Measurements from ENCODE around the gene OTUD7B.

OTUD7B gene

DNA sequence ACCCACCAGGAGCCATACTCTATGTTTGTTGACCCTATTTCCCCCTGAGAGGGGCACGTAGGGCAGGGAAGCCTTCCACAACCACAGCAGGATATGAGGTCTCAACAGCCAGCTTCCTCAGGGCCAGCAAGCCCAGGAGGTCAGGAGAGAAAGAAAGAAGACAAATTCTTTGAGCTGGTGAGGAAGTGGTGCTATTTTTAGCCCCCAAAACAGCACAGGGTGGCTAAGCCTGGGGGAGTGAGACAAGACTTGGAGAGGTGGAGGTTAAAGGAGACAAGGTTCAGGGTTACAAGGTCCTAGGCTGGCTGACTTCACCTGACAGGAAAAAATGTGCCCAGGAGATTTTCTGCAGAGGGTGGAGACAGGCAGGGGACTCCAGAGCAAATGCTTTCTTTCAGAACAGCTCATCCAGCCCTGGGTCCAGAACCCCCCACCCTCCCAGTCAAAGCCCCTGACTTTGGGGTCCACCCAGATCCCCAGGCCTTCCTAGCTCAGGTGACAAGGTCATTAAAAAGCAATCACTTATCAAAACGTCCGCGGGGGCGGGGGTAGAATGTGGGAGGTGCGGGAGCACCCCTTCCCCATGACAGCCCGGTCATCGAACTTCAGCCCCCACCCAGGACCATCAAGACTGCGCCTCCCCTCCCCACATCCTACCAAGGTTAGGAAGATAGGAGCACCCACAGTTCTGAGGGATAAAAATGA, 94.2 kb downstream of the OTUD7B start:
- no peak for DNase-seq (ENCODE audit: low spot score)

DNA sequence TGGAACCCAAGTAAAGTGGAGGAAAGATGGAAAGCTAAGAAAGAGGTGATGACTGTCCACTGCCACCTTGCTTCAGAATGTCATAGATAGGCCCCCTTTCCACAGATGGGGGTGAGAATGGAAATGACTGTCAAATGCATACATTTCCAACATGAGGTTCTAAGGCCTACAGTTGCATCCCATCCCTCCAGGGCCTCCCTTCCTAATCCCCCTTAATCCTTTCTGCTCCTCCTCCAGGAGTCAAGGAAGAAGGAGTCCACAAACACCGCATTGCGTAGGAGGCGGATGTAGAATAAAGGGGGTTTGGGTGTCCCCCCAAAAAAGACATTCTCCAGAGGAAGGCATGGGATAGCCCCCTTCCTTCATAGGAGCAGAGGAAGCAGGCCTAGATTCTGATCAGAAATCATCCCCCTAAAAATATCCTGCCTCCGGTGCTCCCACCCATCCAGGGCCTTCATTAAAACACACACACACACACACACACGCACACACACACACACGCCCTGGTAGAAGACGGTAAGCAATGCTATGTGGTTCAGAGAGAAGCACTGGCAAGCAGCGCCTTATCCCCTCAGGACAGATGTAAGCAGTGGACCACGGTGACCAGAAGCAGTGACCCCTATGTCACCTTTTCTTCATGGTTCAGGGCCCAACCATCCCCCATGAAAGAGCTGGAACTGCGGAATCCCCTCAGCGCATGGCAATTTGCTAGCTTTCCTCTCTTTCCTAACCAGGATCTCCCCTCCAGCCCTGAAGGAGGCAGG, 94.9 kb downstream of the OTUD7B start:
- no peak for DNase-seq (ENCODE audit: low spot score)

DNA sequence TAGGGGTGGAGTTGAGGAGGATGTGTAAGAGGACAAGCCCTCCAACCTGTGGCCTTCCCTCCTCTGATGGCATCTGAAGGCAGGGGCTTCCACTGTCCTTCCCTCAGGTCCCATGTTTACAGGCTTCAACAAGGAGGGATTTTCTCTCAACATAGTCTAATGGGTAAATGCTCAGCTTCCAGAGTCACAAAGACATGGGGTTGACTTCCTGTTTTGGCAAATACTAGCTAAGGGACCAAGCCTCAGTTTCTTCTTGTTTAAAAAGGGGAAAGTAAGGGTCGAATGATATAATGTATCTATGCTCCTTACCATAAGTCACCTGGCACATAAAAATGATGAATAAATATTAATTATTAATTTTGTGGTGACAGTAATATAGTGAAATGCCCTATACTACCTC, 96.0 kb downstream of the OTUD7B start:
- no peak for DNase-seq (ENCODE audit: low spot score)

DNA sequence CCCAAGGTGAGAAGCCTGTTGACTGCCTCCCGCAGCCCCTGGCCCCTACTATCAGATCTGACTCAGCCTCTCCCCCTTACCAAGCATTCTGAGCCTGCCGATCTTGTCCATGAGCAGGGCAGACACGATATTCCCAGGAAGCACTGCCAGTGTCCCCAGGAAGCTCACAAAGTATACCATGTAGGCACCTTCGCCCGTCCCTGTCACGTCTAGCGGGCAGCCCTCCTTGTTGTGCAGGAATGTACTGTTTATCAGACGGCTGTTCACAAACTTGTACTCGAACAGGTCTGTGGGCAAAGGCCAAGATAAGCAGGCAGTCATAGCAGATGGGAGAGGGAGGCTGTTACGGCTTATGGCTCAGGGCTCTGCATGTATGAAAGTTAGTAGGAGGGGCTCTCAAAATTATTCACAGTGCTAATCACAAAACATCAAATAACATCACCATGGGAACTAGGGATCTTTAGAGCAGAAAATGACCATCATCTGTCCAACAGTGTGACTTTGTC, 103.9 kb downstream of the OTUD7B start:
- DNase-seq (ENCODE audit: low spot score): no peak

DNA sequence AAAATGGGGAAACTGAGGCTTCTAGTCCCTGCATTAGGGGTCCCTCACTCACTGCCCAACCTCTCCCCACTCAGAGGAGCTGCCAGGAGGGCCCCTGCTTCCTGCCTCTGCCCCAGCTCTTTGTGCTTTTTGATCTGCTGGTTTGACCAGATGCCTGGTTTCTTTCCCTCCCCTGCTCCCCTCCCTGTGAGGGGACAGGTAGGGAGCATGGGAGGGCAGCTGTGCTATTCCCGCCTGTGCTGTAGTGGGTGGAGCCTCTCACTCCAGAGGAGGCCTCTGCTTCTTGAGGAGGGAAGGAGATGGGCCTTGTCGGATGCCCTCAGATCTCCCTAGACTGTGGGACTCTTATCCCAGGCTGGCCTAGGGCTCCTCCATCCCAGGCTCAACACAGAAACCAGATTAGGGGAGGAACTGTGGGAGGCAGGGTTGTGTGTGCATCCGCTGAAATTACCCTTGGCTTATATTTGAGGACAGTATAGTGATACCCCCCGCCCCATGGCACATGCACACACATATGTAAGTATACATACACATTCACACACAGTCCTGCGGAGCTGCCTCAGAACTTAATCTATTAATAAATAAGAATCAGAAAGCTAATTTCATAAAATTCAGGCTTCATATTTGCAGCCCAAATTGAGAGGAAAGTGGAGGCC, 106.6 kb downstream of the OTUD7B start:
- no peak for DNase-seq (ENCODE audit: low spot score)

DNA sequence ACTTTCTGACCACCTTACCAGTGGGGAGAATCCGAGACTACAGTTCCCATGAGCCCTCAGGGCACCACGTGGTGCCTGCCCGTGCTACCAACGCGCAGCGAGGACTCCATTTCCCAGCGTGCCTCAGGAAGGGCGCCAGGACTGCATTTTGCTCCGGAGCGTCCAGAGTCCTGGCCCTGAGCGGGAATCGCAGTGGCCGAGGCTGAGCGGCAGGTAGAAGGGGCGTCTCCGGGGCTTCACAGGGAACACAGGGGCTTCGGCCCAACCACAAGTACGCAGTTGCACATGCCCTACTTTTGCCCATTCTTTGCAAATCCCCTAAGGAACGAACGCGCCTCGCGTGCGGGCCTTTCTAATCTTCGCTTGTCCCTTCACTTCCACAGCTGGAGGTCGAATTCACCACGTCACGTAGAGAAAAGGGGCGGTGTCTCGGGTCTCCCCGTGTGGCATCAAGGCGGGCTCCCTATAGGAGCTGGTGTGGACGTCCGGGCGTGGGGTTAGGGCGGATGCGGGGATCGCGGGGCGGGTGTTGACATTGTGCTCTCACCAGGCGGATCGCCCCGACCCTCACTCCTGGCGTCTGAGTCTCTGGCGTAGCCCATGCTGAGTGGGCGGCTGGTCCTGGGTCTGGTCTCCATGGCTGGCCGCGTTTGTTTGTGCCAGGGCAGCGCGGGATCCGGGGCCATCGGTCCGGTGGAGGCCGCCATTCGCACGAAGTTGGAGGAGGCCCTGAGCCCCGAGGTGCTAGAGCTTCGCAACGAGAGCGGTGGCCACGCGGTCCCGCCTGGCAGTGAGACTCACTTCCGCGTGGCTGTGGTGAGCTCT, 110.9 kb downstream of the OTUD7B start, which contains the start of gene BOLA1:
BOLA1 (plus strand) TSS at position 109 of the 825 bp plus-strand sequence; CDS start at position 601, 492 bp downstream.
- peak; percentile 89 for DNase-seq (ENCODE audit: low spot score)

DNA sequence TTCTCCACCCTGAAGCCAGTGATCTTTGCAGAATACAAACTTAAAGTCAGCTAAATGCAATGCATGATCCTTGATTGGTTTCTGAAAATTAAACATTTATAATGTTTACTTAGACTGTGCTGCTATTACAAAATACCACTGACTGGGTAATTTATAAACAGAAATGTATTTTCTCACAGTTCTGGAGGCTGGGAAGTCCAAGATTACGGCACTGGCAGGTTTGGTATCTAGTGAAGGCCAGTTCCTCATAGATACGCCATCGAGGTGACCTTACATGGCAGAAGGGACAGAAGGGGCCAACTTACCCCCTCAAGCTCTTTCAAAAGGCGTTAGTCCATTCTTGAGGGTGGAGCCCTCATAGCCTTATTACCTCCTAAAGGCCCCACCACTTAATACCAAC, 114.0 kb downstream of the OTUD7B start:
- no peak for DNase-seq (ENCODE audit: low spot score)

DNA sequence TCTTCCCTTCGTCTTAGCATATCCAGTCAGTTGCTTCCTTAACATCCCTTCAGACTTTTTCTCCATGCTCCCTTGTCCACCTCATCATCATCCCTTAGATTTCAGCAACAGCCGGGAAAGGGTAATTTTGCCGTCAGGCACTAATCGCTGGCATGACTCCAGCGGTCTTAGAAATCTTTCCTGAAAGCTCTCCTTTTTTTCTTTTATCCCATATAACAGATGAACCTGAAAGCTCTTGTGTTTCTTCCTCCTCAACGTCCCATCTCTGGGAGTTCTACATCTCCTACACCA, 121.6 kb downstream of the OTUD7B start:
- no peak for DNase-seq (ENCODE audit: low spot score)

DNA sequence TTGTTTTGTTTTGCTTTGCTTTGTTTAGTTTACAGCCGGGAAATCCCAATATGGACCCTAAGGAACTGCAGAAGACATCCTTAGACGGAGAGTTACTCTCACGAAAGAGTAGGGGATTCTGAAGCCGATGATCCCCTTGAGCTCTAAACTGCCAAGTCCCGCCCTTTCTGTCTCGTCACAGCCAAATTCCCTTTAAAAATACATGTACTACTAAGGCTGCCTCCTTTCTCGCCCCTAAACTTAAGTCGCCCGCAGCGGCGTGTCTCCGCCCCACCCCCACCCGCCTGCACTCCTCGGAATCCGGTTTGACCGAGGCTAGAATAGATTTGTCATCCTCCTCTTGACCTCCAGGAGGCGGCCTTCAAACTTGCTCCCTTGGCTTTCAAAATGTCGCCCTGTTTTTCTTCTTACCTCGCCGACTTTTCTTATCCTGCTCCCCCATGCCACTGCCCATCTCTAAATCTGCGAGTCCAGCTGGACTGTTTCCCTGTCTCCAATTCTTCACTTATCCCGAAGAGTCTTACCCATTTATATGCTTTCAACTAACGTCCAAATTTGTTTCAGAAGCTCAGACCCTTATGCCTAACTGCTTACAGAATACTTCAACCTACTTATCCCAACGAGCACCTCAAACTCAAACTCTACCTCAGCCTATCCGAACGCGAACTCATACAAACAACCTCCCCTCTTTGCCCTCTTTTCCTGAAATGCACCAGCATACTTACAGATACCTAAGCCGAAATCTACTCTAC, 122.1 kb downstream of the OTUD7B start:
- peak; percentile 92 for DNase-seq (ENCODE audit: low spot score)

Measured in activated CD4-positive, alpha-beta T cell treated with anti-CD3 and anti-CD28 coated beads, Interleukin-2, Interleukin-4, amounts not matched to agents 100 ng/mL and 50 ng/mL, durations not matched to agents 16 hours and 8 hours (primary cell).